Thoracic aorta (tissue), 2 donors: ENCODE results near the gene SUPT5H. TPM values are rescaled to one million over a fixed set of nuclear protein-coding genes. Genes with fewer than 3 reads are reported as not detected.
A peak's percentile ranks its signal among the peaks of the same experiment; 100 is the strongest.

Source experiments
- ATAC-seq: fragments of 150-250 bp; one replicate; pipeline ENCODE4 v1.8.0; 2017; ENCODE audit warnings: low read depth; ENCODE audit not compliant: insufficient number of reproducible peaks, low FRiP score
- DNase-seq: peaks from one replicate; pipeline ENCODE4 v3.0.0-alpha.2; 2020; ENCODE audit warnings: low spot score
- H3K27ac ChIP-seq, 2 donors: fragments of 200-600 bp; sonication (generic); 1 replicate in 1 of 2; 2 replicates in 1 of 2; pipeline ENCODE4 v1.5.1; 2016; ENCODE audit warnings: mild to moderate bottlenecking in 2 of 2, moderate library complexity in 2 of 2
- H3K27me3 ChIP-seq: fragments of 200-600 bp; sonication (generic); replicated peaks from 2 replicates; pipeline ENCODE4 v1.6.0; 2016; ENCODE audit warnings: mild to moderate bottlenecking; ENCODE audit not compliant: insufficient read depth
- H3K36me3 ChIP-seq: fragments of 200-600 bp; sonication (generic); one replicate; pipeline ENCODE4 v1.5.1; 2016
- H3K4me1 ChIP-seq, 2 donors: fragments of 200-600 bp; sonication (generic); 1 replicate in 1 of 2; 2 replicates in 1 of 2; pipeline versions ENCODE4 v1.5.1 to v1.6.0; 2016; ENCODE audit warnings: low read depth in 2 of 2, mild to moderate bottlenecking in 1 of 2; ENCODE audit not compliant: control insufficient read depth in 1 of 2
- H3K4me3 ChIP-seq: fragments of 200-600 bp; sonication (generic); 2 replicates; pipeline ENCODE4 v1.5.1; 2016; ENCODE audit warnings: mild to moderate bottlenecking
- H3K9me3 ChIP-seq: fragments of 200-600 bp; sonication (generic); 2 replicates; pipeline ENCODE4 v1.5.1; 2016
- CTCF ChIP-seq: fragments of 200-600 bp; sonication (generic); IDR thresholded peaks from one replicate; pipeline ENCODE4 v1.5.1; 2019; ENCODE audit warnings: antibody characterized with exemption
- total RNA-seq, 2 donors: library from RNA; depleted of rRNA; stranded (reverse); fragments of >200 nt; gene quantifications; one replicate each; pipeline versions ENCODE4 v1.1.0 to v1.2.3, GENCODE V29; 2016

SUPT5H gene
- total RNA-seq, 2 donors from 2014 or later, result 94.4 to 157 TPM

- Histone ChIP-seq H3K4me1 (peaks cover 27 to 40% of the 10 kb centered on the region in 2 donors), H3K9me3 (no peaks in the 10 kb centered on the region), H3K4me3 (peak overlapping the region; percentile 94), H3K27ac (peak overlapping the region; percentile 100), H3K36me3 (peaks cover 20% of the 10 kb centered on the region), H3K27me3 (no peaks in the 10 kb centered on the region)
- no peak for TF ChIP-seq CTCF
- DNase-seq (no peak), ATAC-seq (no peak)
Measured at GRCh38 chr19:39410017-39410830, 35.2 kb upstream of the SUPT5H start.

GRCh38 chr19:39410831-39411080 is 34.6 kb upstream of the SUPT5H start:
- ATAC-seq (no peak), DNase-seq (no peak)
- Histone ChIP-seq H3K9me3 (no peaks in the 10 kb centered on the region), H3K36me3 (peaks cover 20% of the 10 kb centered on the region), H3K27me3 (no peaks in the 10 kb centered on the region), H3K4me1 (peaks cover 24 to 40% of the 10 kb centered on the region in 2 donors), H3K27ac (peak overlapping the region; percentile 100), H3K4me3 (peak overlapping the region; percentile 94)
- TF ChIP-seq CTCF, result no peak

GRCh38 chr19:39411081-39411831 is 34.1 kb upstream of the SUPT5H start:
- DNase-seq, result no peak
- no peak for ATAC-seq

GRCh38 chr19:39411832-39412099 is 33.6 kb upstream of the SUPT5H start:
- DNase-seq, result peak; percentile 90
- no peaks in the 10 kb centered on the region for H3K27me3 ChIP-seq
- peak overlapping the region; percentile 100 for H3K27ac ChIP-seq
- peak overlapping the region; percentile 94 for H3K4me3 ChIP-seq
- peak; percentile 89 for TF ChIP-seq CTCF
- peaks cover 26 to 45% of the 10 kb centered on the region in 2 donors for H3K4me1 ChIP-seq
- peaks cover 28% of the 10 kb centered on the region for H3K36me3 ChIP-seq
- H3K9me3 ChIP-seq, result no peaks in the 10 kb centered on the region
- ATAC-seq, result peak; percentile 41

More at GRCh38 chr19:39411081-39411831, 34.1 kb upstream of the SUPT5H start:
- no peak for TF ChIP-seq CTCF
- H3K4me1 ChIP-seq, result peaks cover 25 to 40% of the 10 kb centered on the region in 2 donors
- H3K4me3 ChIP-seq, result peak overlapping the region; percentile 94
- H3K27ac ChIP-seq, result peak overlapping the region; percentile 100
- H3K9me3 ChIP-seq, result no peaks in the 10 kb centered on the region
- no peaks in the 10 kb centered on the region for H3K27me3 ChIP-seq
- H3K36me3 ChIP-seq, result peaks cover 23% of the 10 kb centered on the region

GRCh38 chr19:39412100-39412866 is 33.1 kb upstream of the SUPT5H start, which contains the start of gene PLEKHG2:
PLEKHG2 (plus strand) TSS chr19:39412669; CDS start chr19:39414087, 1,418 bp downstream.
- Histone ChIP-seq H3K27me3 (no peaks in the 10 kb centered on the region), H3K4me3 (peak within 1 kb of the TSS; percentile 94), H3K4me1 (peaks cover 26 to 48% of the 10 kb centered on the region in 2 donors), H3K27ac (peak within 1 kb of the TSS; percentile 100), H3K9me3 (no peaks in the 10 kb centered on the region), H3K36me3 (peaks cover 30% of the 10 kb centered on the region)
- peak; percentile 96 for DNase-seq
- ATAC-seq, result peak; percentile 66
- TF ChIP-seq CTCF, result peak; percentile 78
